Measurements from ENCODE around the gene SLC25A29.

DNA sequence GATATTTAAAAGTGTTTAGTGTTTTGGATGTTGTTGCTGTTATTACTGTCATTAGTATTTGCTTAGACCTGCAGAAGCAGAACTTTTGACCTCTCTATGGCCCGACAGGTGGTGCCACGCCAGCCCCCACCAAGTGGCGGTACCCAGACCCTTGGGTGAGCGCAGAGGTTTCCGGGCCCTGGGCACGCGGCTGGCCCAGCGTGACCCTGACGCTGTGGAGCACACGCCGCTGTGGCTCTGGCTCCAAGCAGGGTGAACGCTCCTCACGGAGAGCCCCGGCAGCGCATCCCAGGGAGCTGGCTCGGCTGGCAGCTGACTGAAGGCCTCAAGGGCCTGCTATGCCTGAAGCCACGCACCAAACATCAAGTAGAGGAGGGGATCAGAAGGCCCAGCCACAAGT lies 39.5 kb upstream of the SLC25A29 start:
- TF ChIP-seq GATA3 (IDR thresholded peaks at IDR 0.05; ENCODE audit: low read depth, low read length): no peak
- TF ChIP-seq GATA2 (IDR thresholded peaks at IDR 0.05; ENCODE audit: low read depth, low read length): no peak
